GM18951 (cell line): ENCODE data around the gene RNF10.
"Not testable (repeated sequence)": the region's sequence is repeated elsewhere in the genome, so short reads cannot be mapped to it uniquely, and the experiment has no call there.

Experiments used
- POLR2A ChIP-seq: IDR thresholded peaks from 4 replicates; pipeline ENCODE4 v1.6.1; 2011; ENCODE audit warnings: mild to moderate bottlenecking; ENCODE audit not compliant: insufficient read length, insufficient read depth; ENCODE audit errors: extremely low read depth
- in situ Hi-C: fragments of 300-500 bp; cut with MboI; formaldehyde crosslinking; loops from one replicate; pipeline ENCODE4 v1.12.0; 2022; ENCODE audit warnings: low sequenced_read_pairs, mixed read lengths, inconsistent platforms; ENCODE audit not compliant: unreplicated experiment

The RNF10 gene

GRCh38 chr12:120592121-120593049 is 58.2 kb downstream of the RNF10 start:
- in situ Hi-C loops, result no loop called here
- no peak for TF ChIP-seq POLR2A

GRCh38 chr12:120596901-120597300 is 62.7 kb downstream of the RNF10 start:
- in situ Hi-C loops, result no loop called here
- no peak for TF ChIP-seq POLR2A

GRCh38 chr12:120597861-120598260 is 63.7 kb downstream of the RNF10 start:
- in situ Hi-C loops, result no loop called here
- no peak for TF ChIP-seq POLR2A

GRCh38 chr12:120598674-120599463 is 64.7 kb downstream of the RNF10 start:
- TF ChIP-seq POLR2A, result no peak
- in situ Hi-C loops, result no loop called here

- in situ Hi-C loops, result no loop called here
- TF ChIP-seq POLR2A, result no peak
Observed at GRCh38 chr12:120599672-120600552, 65.8 kb downstream of the RNF10 start.

- in situ Hi-C loops, result not testable (repeated sequence)
Observed at GRCh38 chr12:120602416-120602815, 68.3 kb downstream of the RNF10 start.

- TF ChIP-seq POLR2A, result no peak
- in situ Hi-C loops, result no loop called here
Observed at GRCh38 chr12:120610560-120610959, 76.4 kb downstream of the RNF10 start.

- in situ Hi-C loops, result not testable (repeated sequence)
Observed at GRCh38 chr12:120611534-120611933, 77.4 kb downstream of the RNF10 start.

GRCh38 chr12:120614848-120615247 is 80.7 kb downstream of the RNF10 start:
- no peak for TF ChIP-seq POLR2A
- in situ Hi-C loops, result no loop called here

GRCh38 chr12:120617193-120617592 is 83.0 kb downstream of the RNF10 start:
- in situ Hi-C loops, result not testable (repeated sequence)

GRCh38 chr12:120617767-120618166 is 83.6 kb downstream of the RNF10 start:
- in situ Hi-C loops, result not testable (repeated sequence)

- in situ Hi-C loops, result no loop called here
- no peak for TF ChIP-seq POLR2A
Observed at GRCh38 chr12:120618954-120619615, 84.9 kb downstream of the RNF10 start.

GRCh38 chr12:120620624-120621023 is 86.5 kb downstream of the RNF10 start:
- in situ Hi-C loops, result no loop called here

More at GRCh38 chr12:120620624-120621023, 86.5 kb downstream of the RNF10 start:
- no peak for TF ChIP-seq POLR2A
